SK-N-SH treated with all-trans-retinoic acid at 6 μM for 48 hours (cell line): Measurements from ENCODE around the gene USE1.

Experiments used
- CSDC2 ChIP-seq: fragments of 250-450 bp; sonication (Bioruptor Pico); IDR thresholded peaks from 2 replicates; pipeline ENCODE4 v1.5.0; 2020; ENCODE audit warnings: mild to moderate bottlenecking, moderate library complexity
- CSRNP3 ChIP-seq: fragments of 250-450 bp; sonication (Bioruptor Pico); IDR thresholded peaks from 2 replicates; pipeline ENCODE4 v1.5.1; 2021; ENCODE audit warnings: mild to moderate bottlenecking, moderate library complexity
- PPARA ChIP-seq: fragments of 250-450 bp; sonication (Bioruptor Pico); IDR thresholded peaks from 2 replicates; pipeline ENCODE4 v1.5.0; 2020; ENCODE audit warnings: mild to moderate bottlenecking, borderline replicate concordance
- SNAI2 ChIP-seq: fragments of 250-450 bp; sonication (Bioruptor Pico); IDR thresholded peaks from 2 replicates; pipeline ENCODE4 v1.5.0; 2020; ENCODE audit warnings: mild to moderate bottlenecking, moderate library complexity
- ZFP3 ChIP-seq: fragments of 250-450 bp; sonication (Bioruptor Pico); IDR thresholded peaks from 2 replicates; pipeline ENCODE4 v1.5.0; 2020; ENCODE audit warnings: mild to moderate bottlenecking, moderate library complexity
- ZFP30 ChIP-seq: fragments of 450-650 bp; formaldehyde crosslinking; IDR thresholded peaks from 2 replicates; pipeline ENCODE4 v1.5.0; 2022; ENCODE audit warnings: mild to moderate bottlenecking, moderate library complexity
- TF ChIP-seq, protein P1 (sequence below): fragments of 250-450 bp; sonication (Bioruptor Pico); IDR thresholded peaks from 2 replicates; pipeline ENCODE4 v1.5.1; 2020; ENCODE audit warnings: low read depth, mild to moderate bottlenecking, moderate library complexity
- TF ChIP-seq, protein P2 (sequence below): fragments of 250-450 bp; sonication (Bioruptor Pico); IDR thresholded peaks from 2 replicates; pipeline ENCODE4 v1.8.0; 2020; ENCODE audit warnings: mild to moderate bottlenecking, moderate library complexity, borderline replicate concordance
- TF ChIP-seq, protein P3 (sequence below): fragments of 250-450 bp; sonication (Bioruptor Pico); IDR thresholded peaks from 2 replicates; pipeline ENCODE4 v1.8.0; 2021; ENCODE audit warnings: low read depth, mild to moderate bottlenecking, moderate library complexity, borderline replicate concordance

DNA sequence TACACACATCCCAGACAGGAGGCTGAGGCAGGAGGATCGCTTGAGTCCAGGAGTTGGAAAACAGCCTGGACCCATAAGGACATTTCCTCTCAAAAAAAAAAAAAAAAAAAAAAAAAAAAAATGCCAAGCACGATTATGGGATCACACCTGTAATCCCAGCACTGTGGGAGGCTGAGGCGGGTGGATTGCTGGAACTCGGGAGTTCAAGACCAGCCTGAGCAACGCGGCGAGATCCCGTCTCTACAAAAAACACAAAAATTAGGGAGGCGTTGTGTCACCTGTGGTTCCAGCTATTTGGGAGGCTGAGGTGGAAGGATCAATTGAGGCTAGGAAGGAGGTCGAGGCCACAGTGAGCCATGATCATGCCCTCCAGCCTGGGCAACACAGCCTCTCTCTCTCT lies 9.9 kb downstream of the USE1 start:
- TF ChIP-seq SNAI2 (no peak), ZFP30 (CRISPR knock-in tag) (no peak), CSDC2 (CRISPR knock-in tag) (no peak), ZFP3 (CRISPR knock-in tag) (no peak), CSRNP3 (CRISPR knock-in tag) (no peak), PPARA (CRISPR knock-in tag) (no peak)
- TF ChIP-seq, protein P1, sequence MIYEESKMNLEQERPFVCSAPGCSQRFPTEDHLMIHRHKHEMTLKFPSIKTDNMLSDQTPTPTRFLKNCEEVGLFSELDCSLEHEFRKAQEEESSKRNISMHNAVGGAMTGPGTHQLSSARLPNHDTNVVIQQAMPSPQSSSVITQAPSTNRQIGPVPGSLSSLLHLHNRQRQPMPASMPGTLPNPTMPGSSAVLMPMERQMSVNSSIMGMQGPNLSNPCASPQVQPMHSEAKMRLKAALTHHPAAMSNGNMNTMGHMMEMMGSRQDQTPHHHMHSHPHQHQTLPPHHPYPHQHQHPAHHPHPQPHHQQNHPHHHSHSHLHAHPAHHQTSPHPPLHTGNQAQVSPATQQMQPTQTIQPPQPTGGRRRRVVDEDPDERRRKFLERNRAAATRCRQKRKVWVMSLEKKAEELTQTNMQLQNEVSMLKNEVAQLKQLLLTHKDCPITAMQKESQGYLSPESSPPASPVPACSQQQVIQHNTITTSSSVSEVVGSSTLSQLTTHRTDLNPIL (CRISPR knock-in tag), result no peak
- TF ChIP-seq, protein P2, sequence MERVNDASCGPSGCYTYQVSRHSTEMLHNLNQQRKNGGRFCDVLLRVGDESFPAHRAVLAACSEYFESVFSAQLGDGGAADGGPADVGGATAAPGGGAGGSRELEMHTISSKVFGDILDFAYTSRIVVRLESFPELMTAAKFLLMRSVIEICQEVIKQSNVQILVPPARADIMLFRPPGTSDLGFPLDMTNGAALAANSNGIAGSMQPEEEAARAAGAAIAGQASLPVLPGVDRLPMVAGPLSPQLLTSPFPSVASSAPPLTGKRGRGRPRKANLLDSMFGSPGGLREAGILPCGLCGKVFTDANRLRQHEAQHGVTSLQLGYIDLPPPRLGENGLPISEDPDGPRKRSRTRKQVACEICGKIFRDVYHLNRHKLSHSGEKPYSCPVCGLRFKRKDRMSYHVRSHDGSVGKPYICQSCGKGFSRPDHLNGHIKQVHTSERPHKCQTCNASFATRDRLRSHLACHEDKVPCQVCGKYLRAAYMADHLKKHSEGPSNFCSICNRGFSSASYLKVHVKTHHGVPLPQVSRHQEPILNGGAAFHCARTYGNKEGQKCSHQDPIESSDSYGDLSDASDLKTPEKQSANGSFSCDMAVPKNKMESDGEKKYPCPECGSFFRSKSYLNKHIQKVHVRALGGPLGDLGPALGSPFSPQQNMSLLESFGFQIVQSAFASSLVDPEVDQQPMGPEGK (CRISPR knock-in tag), result no peak
- TF ChIP-seq, protein P3, sequence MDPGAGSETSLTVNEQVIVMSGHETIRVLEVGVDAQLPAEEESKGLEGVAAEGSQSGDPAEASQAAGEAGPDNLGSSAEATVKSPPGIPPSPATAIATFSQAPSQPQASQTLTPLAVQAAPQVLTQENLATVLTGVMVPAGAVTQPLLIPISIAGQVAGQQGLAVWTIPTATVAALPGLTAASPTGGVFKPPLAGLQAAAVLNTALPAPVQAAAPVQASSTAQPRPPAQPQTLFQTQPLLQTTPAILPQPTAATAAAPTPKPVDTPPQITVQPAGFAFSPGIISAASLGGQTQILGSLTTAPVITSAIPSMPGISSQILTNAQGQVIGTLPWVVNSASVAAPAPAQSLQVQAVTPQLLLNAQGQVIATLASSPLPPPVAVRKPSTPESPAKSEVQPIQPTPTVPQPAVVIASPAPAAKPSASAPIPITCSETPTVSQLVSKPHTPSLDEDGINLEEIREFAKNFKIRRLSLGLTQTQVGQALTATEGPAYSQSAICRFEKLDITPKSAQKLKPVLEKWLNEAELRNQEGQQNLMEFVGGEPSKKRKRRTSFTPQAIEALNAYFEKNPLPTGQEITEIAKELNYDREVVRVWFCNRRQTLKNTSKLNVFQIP (CRISPR knock-in tag), result no peak
